K562 (cell line): ENCODE data around the gene ECSIT. TPM values are rescaled to one million over a fixed set of nuclear protein-coding genes. Genes with fewer than 3 reads are reported as not detected.

Experiments
- ARID3A ChIP-seq: IDR thresholded peaks from 2 replicates; pipeline ENCODE4 v1.6.1; 2012; ENCODE audit warnings: low read depth, low read length, improper control_type of control experiment, borderline replicate concordance
- CREB3L1 ChIP-seq: fragments of 450-650 bp; IDR thresholded peaks from 2 replicates; pipeline ENCODE4 v1.6.1; 2014; ENCODE audit warnings: low read depth, mild to moderate bottlenecking, moderate library complexity, borderline replicate concordance
- MEF2A ChIP-seq: IDR thresholded peaks from 2 replicates; pipeline ENCODE4 v1.6.1; 2011; ENCODE audit warnings: low read depth, mild to moderate bottlenecking, low read length, moderate library complexity; ENCODE audit not compliant: control insufficient read depth
- MGA ChIP-seq: fragments of 450-650 bp; IDR thresholded peaks from 2 replicates; pipeline ENCODE4 v1.6.1; 2016; ENCODE audit warnings: mild to moderate bottlenecking, moderate library complexity
- NFXL1 ChIP-seq: fragments of 450-650 bp; formaldehyde crosslinking; IDR thresholded peaks from 2 replicates; pipeline ENCODE4 v1.4.0; 2021; ENCODE audit warnings: mild to moderate bottlenecking
- PTTG1 ChIP-seq: fragments of 450-650 bp; IDR thresholded peaks from 2 replicates; pipeline ENCODE4 v1.6.1; 2016; ENCODE audit warnings: low read depth, mild to moderate bottlenecking, missing genetic modification characterization, missing compliant biosample characterization
- TBP ChIP-seq: optimal IDR thresholded peaks from 2 replicates; pipeline ENCODE3; 2011; ENCODE audit warnings: low read depth, low read length, improper control_type of control experiment
- TCF7L2 ChIP-seq: fragments of 150-350 bp; IDR thresholded peaks from 2 replicates; pipeline ENCODE4 v1.6.1; 2016; ENCODE audit warnings: low read depth, mild to moderate bottlenecking, low read length, moderate library complexity
- ZBTB33 ChIP-seq: sonication (generic); formaldehyde crosslinking; IDR thresholded peaks from 2 replicates; pipeline ENCODE4 v1.8.1; 2023; ENCODE audit warnings: mild to moderate bottlenecking, missing genetic modification reagents
- polyA plus RNA-seq, 8 experiments: library from polyadenylated mRNA; depleted of rRNA in 4 of 8; stranded (reverse) in 5 of 8; unstranded in 3 of 8; fragments of >200 nt; fragmentation: Nextera tagmentation in 2 of 8; fragmentation: Illumina TruSeq in 1 of 8; extraction: Ambion mirVana in 2 of 8; extraction: Trizol in 1 of 8; gene quantifications; 2 replicates each; pipeline versions ENCODE4 v1.2.1 to v1.2.3, GENCODE V29; 2011 to 2014; ENCODE audit warnings: inconsistent platforms in 1 of 8, missing spikeins in 1 of 8
- total RNA-seq, 7 experiments: library from RNA; depleted of rRNA in 6 of 7; stranded (reverse); fragments of >200 nt in 6 of 7; fragmentation: Illumina TruSeq in 2 of 7; extraction: Trizol in 2 of 7; gene quantifications; 2 replicates each; pipeline versions ENCODE4 v1.2.1 to v1.2.3, GENCODE V29; 2011 to 2021; ENCODE audit warnings: low replicate concordance in 1 of 7

ECSIT gene
- total and polyA plus RNA-seq, 9 of the 15 experiments (the other 6 are each of a cell fraction or from before 2014, with no cell fraction given) = 1.1 to 82.5 (median 43.9) TPM

- no peak for TF ChIP-seq MGA
- peak; percentile 43 for TF ChIP-seq TBP
- no peak for TF ChIP-seq TCF7L2
- TF ChIP-seq MEF2A = no peak
- TF ChIP-seq ARID3A = no peak
- no peak for TF ChIP-seq ZBTB33 (CRISPR knock-in tag)
- TF ChIP-seq CREB3L1 = peak; percentile 12; the same call in 1 of the 2 replicates
- no peak for TF ChIP-seq NFXL1 (CRISPR knock-in tag)
- TF ChIP-seq PTTG1 = no peak
These were observed 23.3 kb downstream of the ECSIT start, which contains the start of gene ZNF653 (continued) for GRCh38 chr19:11505504-11506100.
